ENCODE measurements around the gene B3GALNT1.

GRCh38 chr3:161153480-161153879, 48.3 kb upstream of the B3GALNT1 start:
- TF ChIP-seq POLR2AphosphoS5 (IDR thresholded peaks at IDR 0.05; ENCODE audit: borderline replicate concordance, low read depth, low read length) (no peak), EZH2 (IDR thresholded peaks at IDR 0.05) (no peak)

Data from SK-N-MC (cell line).